Stimulated activated CD8-positive, alpha-beta memory T cell treated with anti-CD3 and anti-CD28 coated beads, Interleukin-12 subunit alpha, Interleukin-12 subunit beta, amount 100 ng/mL, for 24 hours (primary cell): Measurements from ENCODE around the gene ZC3HAV1.
"Not testable (repeated sequence)": the region's sequence is repeated elsewhere in the genome, so short reads cannot be mapped to it uniquely, and the experiment has no call there.

Source experiments
- DNase-seq: peaks from one replicate; pipeline ENCODE4 v3.0.0-alpha.2; 2020; ENCODE audit errors: extremely low read depth

The ZC3HAV1 gene

GRCh38 chr7:139112316-139112715 lies 2.8 kb upstream of the ZC3HAV1 start:
- no peak for DNase-seq

GRCh38 chr7:139111811-139112301 lies 2.3 kb upstream of the ZC3HAV1 start:
- DNase-seq: no peak

GRCh38 chr7:139111147-139111546 lies 1.6 kb upstream of the ZC3HAV1 start:
- DNase-seq: no peak

GRCh38 chr7:139109983-139110411 lies 477 bp upstream of the ZC3HAV1 start:
- no peak for DNase-seq

- no peak for DNase-seq
Observed at GRCh38 chr7:139108266-139109187, 993 bp downstream of the ZC3HAV1 start.

- DNase-seq: no peak
Observed at GRCh38 chr7:139106959-139107358, 2.6 kb downstream of the ZC3HAV1 start.

GRCh38 chr7:139106227-139106626 lies 3.3 kb downstream of the ZC3HAV1 start:
- DNase-seq: not testable (repeated sequence)

GRCh38 chr7:139105484-139105883 lies 4.0 kb downstream of the ZC3HAV1 start:
- no peak for DNase-seq

GRCh38 chr7:139104091-139104450 lies 5.4 kb downstream of the ZC3HAV1 start:
- DNase-seq: no peak

GRCh38 chr7:139103057-139103815 lies 6.3 kb downstream of the ZC3HAV1 start:
- DNase-seq: no peak

- not testable (repeated sequence) for DNase-seq
Observed at GRCh38 chr7:139101637-139102158, 7.8 kb downstream of the ZC3HAV1 start.

GRCh38 chr7:139099172-139099947 lies 10.2 kb downstream of the ZC3HAV1 start:
- no peak for DNase-seq

- DNase-seq: no peak
Observed at GRCh38 chr7:139095194-139095659, 14.3 kb downstream of the ZC3HAV1 start.

GRCh38 chr7:139094596-139094995 lies 14.9 kb downstream of the ZC3HAV1 start:
- no peak for DNase-seq

- no peak for DNase-seq
Observed at GRCh38 chr7:139094030-139094429, 15.5 kb downstream of the ZC3HAV1 start.

- not testable (repeated sequence) for DNase-seq
Observed at GRCh38 chr7:139093512-139093911, 16.0 kb downstream of the ZC3HAV1 start.

GRCh38 chr7:139092090-139092796 lies 17.3 kb downstream of the ZC3HAV1 start:
- DNase-seq: no peak

GRCh38 chr7:139091677-139091996 lies 17.9 kb downstream of the ZC3HAV1 start:
- no peak for DNase-seq

GRCh38 chr7:139089118-139089517 lies 20.4 kb downstream of the ZC3HAV1 start:
- DNase-seq: no peak

GRCh38 chr7:139088268-139088667 lies 21.3 kb downstream of the ZC3HAV1 start:
- no peak for DNase-seq

- no peak for DNase-seq
Observed at GRCh38 chr7:139087212-139087611, 22.3 kb downstream of the ZC3HAV1 start.
